Hematopoietic multipotent progenitor cell (in vitro differentiated cells): ENCODE measurements around the gene TTC4. TPM values are rescaled to one million over a fixed set of nuclear protein-coding genes. Genes with fewer than 3 reads are reported as not detected.

Source experiments
- DNase-seq, 3 donors: peaks; one replicate each; pipeline ENCODE4 v3.0.0-alpha.2; 2011 to 2015; ENCODE audit warnings: low read depth in 2 of 3, low spot score in 2 of 3
- total RNA-seq: library from RNA; depleted of rRNA; stranded (reverse); fragments of >200 nt; gene quantifications from one replicate; pipeline ENCODE4 v1.2.3, GENCODE V29; 2012

TTC4 gene
- total RNA-seq, 1 donor, result 13.7 TPM

GRCh38 chr1:54703471-54703870 lies 12.2 kb upstream of the TTC4 start:
- DNase-seq, result no peak

GRCh38 chr1:54705153-54705552 lies 10.5 kb upstream of the TTC4 start:
- DNase-seq, result no peak

- no peak for DNase-seq
Measured at GRCh38 chr1:54706419-54706818, 9.2 kb upstream of the TTC4 start.

- no peak for DNase-seq
Measured at GRCh38 chr1:54708385-54708784, 7.3 kb upstream of the TTC4 start.

- DNase-seq, result no peak
Measured at GRCh38 chr1:54709547-54710292, 5.9 kb upstream of the TTC4 start.

- no peak for DNase-seq
Measured at GRCh38 chr1:54710434-54710833, 5.2 kb upstream of the TTC4 start.

GRCh38 chr1:54710841-54711240 lies 4.8 kb upstream of the TTC4 start:
- DNase-seq, result no peak

GRCh38 chr1:54711536-54711935 lies 4.1 kb upstream of the TTC4 start:
- no peak for DNase-seq

GRCh38 chr1:54714881-54715492 lies 674 bp upstream of the TTC4 start:
- DNase-seq, result no peak

- no peak for DNase-seq
Measured at GRCh38 chr1:54716299-54717047, 812 bp downstream of the TTC4 start.

GRCh38 chr1:54721719-54722118 lies 6.1 kb downstream of the TTC4 start:
- no peak for DNase-seq

GRCh38 chr1:54723985-54724384 lies 8.3 kb downstream of the TTC4 start:
- no peak for DNase-seq

- no peak for DNase-seq
Measured at GRCh38 chr1:54724771-54725170, 9.1 kb downstream of the TTC4 start.

GRCh38 chr1:54728027-54728426 lies 12.4 kb downstream of the TTC4 start:
- DNase-seq, result no peak

- no peak for DNase-seq
Measured at GRCh38 chr1:54736685-54737084, 21.0 kb downstream of the TTC4 start.

- DNase-seq, result no peak
Measured at GRCh38 chr1:54738244-54738643, 22.6 kb downstream of the TTC4 start.

GRCh38 chr1:54741531-54741930 lies 25.9 kb downstream of the TTC4 start:
- DNase-seq, result no peak

- DNase-seq, result no peak
Measured at GRCh38 chr1:54742282-54742681, 26.6 kb downstream of the TTC4 start.

- DNase-seq, result no peak
Measured at GRCh38 chr1:54743416-54744226, 28.0 kb downstream of the TTC4 start.

- no peak for DNase-seq
Measured at GRCh38 chr1:54744696-54745095, 29.0 kb downstream of the TTC4 start.

- DNase-seq, result no peak
Measured at GRCh38 chr1:54745274-54745673, 29.6 kb downstream of the TTC4 start.
